ENCODE results near the gene NOX1. TPM values are rescaled to one million over a fixed set of nuclear protein-coding genes. Genes with fewer than 3 reads are reported as not detected.

The NOX1 gene
- total RNA-seq, 4 donors from 2014 or later, result 0.31 TPM; not detected in 3

- ATAC-seq, result peak; percentile 73
- WGBS, 2 donors (ENCODE audit: low coverage in 1 of 2), result 83% methylated on average over 1 of the region's 6 CpGs; no CpG with 5 or more reads in 1 of the 2 donors
- Histone ChIP-seq H3K4me1 (no peaks in the 10 kb centered on the region), H3K9me3 (no peaks in the 10 kb centered on the region), H3K27ac (no peak overlapping the region), H3K4me3 (no peak overlapping the region), H3K27me3 (no peaks in the 10 kb centered on the region), H3K36me3 (no peaks in the 10 kb centered on the region)
- TF ChIP-seq EP300 (IDR thresholded peaks at IDR 0.05), result no peak
- TF ChIP-seq POLR2A (IDR thresholded peaks at IDR 0.05), result no peak
- TF ChIP-seq POLR2AphosphoS5 (IDR thresholded peaks at IDR 0.05), result no peak
- TF ChIP-seq CTCF (IDR thresholded peaks at IDR 0.05), result no peak
Observed at GRCh38 chrX:100863326-100863864, 10.8 kb downstream of the NOX1 start.

GRCh38 chrX:100852810-100853209 is 21.3 kb downstream of the NOX1 start:
- Histone ChIP-seq H3K4me3 (no peak overlapping the region), H3K4me1 (no peaks in the 10 kb centered on the region), H3K9me3 (no peaks in the 10 kb centered on the region), H3K36me3 (no peaks in the 10 kb centered on the region), H3K27me3 (no peaks in the 10 kb centered on the region), H3K27ac (no peak overlapping the region)
- TF ChIP-seq CTCF (IDR thresholded peaks at IDR 0.05) (no peak), POLR2A (IDR thresholded peaks at IDR 0.05) (no peak), EP300 (IDR thresholded peaks at IDR 0.05) (no peak), POLR2AphosphoS5 (IDR thresholded peaks at IDR 0.05) (no peak)
- no peak for ATAC-seq
- 27 to 45% methylated on average over 2 of the region's 2 CpGs for WGBS, 2 donors (ENCODE audit: low coverage in 1 of 2)

- ATAC-seq, result no peak
- H3K4me3 ChIP-seq, result no peak overlapping the region
- H3K4me1 ChIP-seq, result no peaks in the 10 kb centered on the region
- H3K9me3 ChIP-seq, result no peaks in the 10 kb centered on the region
- WGBS, 2 donors (ENCODE audit: low coverage in 1 of 2), result 61 to 72% methylated on average over 3 to 4 of the region's 4 CpGs
- no peak overlapping the region for H3K27ac ChIP-seq
- no peaks in the 10 kb centered on the region for H3K36me3 ChIP-seq
- no peak for TF ChIP-seq POLR2A (IDR thresholded peaks at IDR 0.05)
- no peak for TF ChIP-seq CTCF (IDR thresholded peaks at IDR 0.05)
- TF ChIP-seq EP300 (IDR thresholded peaks at IDR 0.05), result no peak
- no peak for TF ChIP-seq POLR2AphosphoS5 (IDR thresholded peaks at IDR 0.05)
- H3K27me3 ChIP-seq, result no peaks in the 10 kb centered on the region
Observed at GRCh38 chrX:100850317-100850716, 23.8 kb downstream of the NOX1 start.

- H3K27ac ChIP-seq, result no peak overlapping the region
- TF ChIP-seq POLR2A (IDR thresholded peaks at IDR 0.05), result no peak
- no peak for TF ChIP-seq CTCF (IDR thresholded peaks at IDR 0.05)
- no peak for TF ChIP-seq EP300 (IDR thresholded peaks at IDR 0.05)
- WGBS, 2 donors (ENCODE audit: low coverage in 1 of 2), result 78% methylated on average over 1 of the region's 9 CpGs; no CpG with 5 or more reads in 1 of the 2 donors
- H3K4me1 ChIP-seq, result no peaks in the 10 kb centered on the region
- ATAC-seq, result no peak
- no peak overlapping the region for H3K4me3 ChIP-seq
- H3K9me3 ChIP-seq, result no peaks in the 10 kb centered on the region
- no peaks in the 10 kb centered on the region for H3K27me3 ChIP-seq
- H3K36me3 ChIP-seq, result peaks cover 0 to 86% of the 10 kb centered on the region in 2 donors
Observed at GRCh38 chrX:100831219-100831946, 42.8 kb downstream of the NOX1 start.

GRCh38 chrX:100830547-100830946 is 43.6 kb downstream of the NOX1 start:
- Histone ChIP-seq H3K9me3 (no peaks in the 10 kb centered on the region), H3K27ac (no peak overlapping the region), H3K4me1 (no peaks in the 10 kb centered on the region), H3K4me3 (no peak overlapping the region), H3K36me3 (peaks cover 0 to 87% of the 10 kb centered on the region in 2 donors), H3K27me3 (no peaks in the 10 kb centered on the region)
- 90 to 94% methylated on average over 2 to 4 of the region's 9 CpGs for WGBS, 2 donors (ENCODE audit: low coverage in 1 of 2)
- no peak for TF ChIP-seq POLR2A (IDR thresholded peaks at IDR 0.05)
- no peak for TF ChIP-seq EP300 (IDR thresholded peaks at IDR 0.05)
- TF ChIP-seq CTCF (IDR thresholded peaks at IDR 0.05), result no peak
- TF ChIP-seq POLR2AphosphoS5 (IDR thresholded peaks at IDR 0.05), result no peak
- ATAC-seq, result no peak

Data from gastroesophageal sphincter (tissue), 4 donors.